MCF 10A (cell line): Measurements from ENCODE around the gene SYT2. TPM values are rescaled to one million over a fixed set of nuclear protein-coding genes. Genes with fewer than 3 reads are reported as not detected.
"Not testable (repeated sequence)": the region's sequence is repeated elsewhere in the genome, so short reads cannot be mapped to it uniquely, and the experiment has no call there.

Experiments used
- BruUV-seq: library from RNA; stranded (reverse); fragments of 400-500 nt; replicated peaks from 2 replicates; lab custom pipeline; 2021; lab: Mats Ljungman, UMichigan
- CTCF ChIA-PET: fragments of 300-600 bp; sonication (Branson Sonifier 250); formaldehyde crosslinking; extraction: SDS; loops from one replicate; lab custom pipeline; 2021; ENCODE audit warnings: antibody characterized with exemption, inconsistent platforms; lab: Yijun Ruan, JAX
- POLR2A ChIA-PET: fragments of 300-600, 350-650 bp; sonication (Branson Sonifier 250); formaldehyde crosslinking; extraction: SDS; loops from one replicate; lab custom pipeline; 2020; ENCODE audit warnings: antibody characterized with exemption, inconsistent platforms; lab: Yijun Ruan, JAX
- DNase-seq: peaks from one replicate; pipeline ENCODE4 v3.0.0-alpha.2; 2018; ENCODE audit not compliant: unreplicated experiment
- H3K27ac Mint-ChIP-seq: one replicate; pipeline ENCODE4 v1.8.0; 2022; ENCODE audit warnings: mild to moderate bottlenecking, low read depth, mixed read lengths; ENCODE audit not compliant: unreplicated experiment
- H3K27me3 Mint-ChIP-seq: one replicate; pipeline ENCODE4 v1.8.0; 2022; ENCODE audit warnings: mixed read lengths; ENCODE audit not compliant: insufficient read depth, unreplicated experiment
- H3K36me3 Mint-ChIP-seq: one replicate; pipeline ENCODE4 v1.8.0; 2022; ENCODE audit warnings: mild to moderate bottlenecking, moderate library complexity, mixed read lengths; ENCODE audit not compliant: insufficient read depth, unreplicated experiment
- H3K4me1 Mint-ChIP-seq: one replicate; pipeline ENCODE4 v1.8.0; 2022; ENCODE audit warnings: mixed read lengths; ENCODE audit not compliant: insufficient read depth, unreplicated experiment
- H3K4me3 Mint-ChIP-seq: one replicate; pipeline ENCODE4 v1.8.0; 2022; ENCODE audit warnings: mild to moderate bottlenecking, moderate library complexity, mixed read lengths; ENCODE audit not compliant: unreplicated experiment
- H3K9me3 Mint-ChIP-seq: one replicate; pipeline ENCODE4 v1.8.0; 2022; ENCODE audit warnings: mixed read lengths; ENCODE audit not compliant: unreplicated experiment
- intact Hi-C: fragments of 100-400 bp; cut with micrococcal nuclease; formaldehyde crosslinking; loops from 2 replicates; pipeline ENCODE4 v1.14.1; 2022
- total RNA-seq: library from RNA; stranded (reverse); gene quantifications from 2 replicates; pipeline ENCODE4 v1.2.3, GENCODE V29; 2022
- TF ChIP-seq, protein P1 (sequence below): fragments of 200-600 bp; IDR thresholded peaks from one replicate; pipeline ENCODE4 v1.8.0; 2022; ENCODE audit warnings: antibody characterized with exemption, mild to moderate bottlenecking; ENCODE audit not compliant: unreplicated experiment

SYT2 gene
- total RNA-seq, 1 experiment from 2014 or later, result not detected

DNA sequence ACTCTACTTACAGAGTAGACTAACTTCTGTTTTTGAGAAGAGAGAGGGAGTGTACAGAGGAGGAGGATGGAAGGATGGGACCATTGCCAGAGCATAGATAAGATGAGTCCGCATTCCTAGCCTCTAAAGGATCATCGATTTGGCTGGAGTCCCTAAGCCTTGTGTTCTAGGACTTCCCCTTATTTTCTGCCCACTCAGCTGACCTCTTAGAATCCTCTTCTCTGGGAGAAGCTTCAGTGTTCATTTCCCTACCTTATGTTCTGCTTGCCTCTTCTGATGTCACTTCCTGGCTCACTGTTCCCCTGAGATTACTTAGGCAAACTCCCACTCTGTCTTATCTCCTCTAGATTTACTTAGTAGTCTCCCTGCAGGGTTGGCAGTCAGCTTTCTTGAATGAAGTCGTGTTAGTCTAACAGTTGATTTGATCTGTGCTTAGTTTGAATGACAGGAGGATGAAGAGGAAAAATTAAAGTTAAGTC lies 156.7 kb downstream of the SYT2 start:
- Mint-ChIP-seq H3K36me3 (no peaks in the 10 kb centered on the region), H3K27me3 (no peaks in the 10 kb centered on the region), H3K27ac (no peak overlapping the region), H3K9me3 (no peaks in the 10 kb centered on the region), H3K4me3 (no peak overlapping the region), H3K4me1 (peaks cover 5% of the 10 kb centered on the region)
- intact Hi-C loops, result no loop called here
- no TSS peak for BruUV-seq
- DNase-seq, result no peak
- POLR2A ChIA-PET, result interaction anchor here (0.7 kb wide), 1 partner anchor 233 kb away, joined by 3 read pairs; no protein-coding TSS in a partner anchor
- TF ChIP-seq, protein P1, sequence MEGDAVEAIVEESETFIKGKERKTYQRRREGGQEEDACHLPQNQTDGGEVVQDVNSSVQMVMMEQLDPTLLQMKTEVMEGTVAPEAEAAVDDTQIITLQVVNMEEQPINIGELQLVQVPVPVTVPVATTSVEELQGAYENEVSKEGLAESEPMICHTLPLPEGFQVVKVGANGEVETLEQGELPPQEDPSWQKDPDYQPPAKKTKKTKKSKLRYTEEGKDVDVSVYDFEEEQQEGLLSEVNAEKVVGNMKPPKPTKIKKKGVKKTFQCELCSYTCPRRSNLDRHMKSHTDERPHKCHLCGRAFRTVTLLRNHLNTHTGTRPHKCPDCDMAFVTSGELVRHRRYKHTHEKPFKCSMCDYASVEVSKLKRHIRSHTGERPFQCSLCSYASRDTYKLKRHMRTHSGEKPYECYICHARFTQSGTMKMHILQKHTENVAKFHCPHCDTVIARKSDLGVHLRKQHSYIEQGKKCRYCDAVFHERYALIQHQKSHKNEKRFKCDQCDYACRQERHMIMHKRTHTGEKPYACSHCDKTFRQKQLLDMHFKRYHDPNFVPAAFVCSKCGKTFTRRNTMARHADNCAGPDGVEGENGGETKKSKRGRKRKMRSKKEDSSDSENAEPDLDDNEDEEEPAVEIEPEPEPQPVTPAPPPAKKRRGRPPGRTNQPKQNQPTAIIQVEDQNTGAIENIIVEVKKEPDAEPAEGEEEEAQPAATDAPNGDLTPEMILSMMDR, result no peak
- CTCF ChIA-PET, result interaction anchor here (0.6 to 1.2 kb wide), 6 partner anchors 9 to 726 kb away, joined by 3 to 6 read pairs (median 4); no protein-coding TSS in a partner anchor

GRCh38 chr1:202553078-202553477 lies 157.2 kb downstream of the SYT2 start:
- H3K27ac Mint-ChIP-seq, POLR2A ChIA-PET, H3K4me1 Mint-ChIP-seq, H3K36me3 Mint-ChIP-seq, DNase-seq, H3K27me3 Mint-ChIP-seq, BruUV-seq, CTCF ChIA-PET, intact Hi-C loops, H3K9me3 Mint-ChIP-seq, H3K4me3 Mint-ChIP-seq: not testable (repeated sequence)

DNA sequence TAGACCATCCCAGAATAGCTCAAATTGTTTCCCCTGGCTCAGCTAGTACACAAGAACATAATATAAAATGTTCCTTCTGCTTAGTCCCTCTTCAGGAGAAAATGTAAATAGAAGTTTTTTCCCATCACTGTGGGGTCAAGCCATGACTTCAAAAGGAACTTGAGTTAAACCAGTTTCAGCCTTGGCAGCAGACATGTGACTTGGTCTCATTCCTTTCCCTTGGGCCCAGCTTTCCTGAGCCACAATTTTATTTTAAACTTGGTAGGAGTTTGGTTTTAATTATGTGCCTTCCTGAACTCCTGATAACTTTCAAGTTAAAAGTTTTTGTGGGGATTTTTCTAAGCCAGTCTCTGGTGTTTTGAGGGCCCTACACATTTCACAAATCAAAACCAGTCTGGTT lies 157.6 kb downstream of the SYT2 start:
- CTCF ChIA-PET, result interaction anchor here (0.6 to 0.7 kb wide), 2 partner anchors 36 to 92 kb away, joined by 3 read pairs; no protein-coding TSS in a partner anchor

GRCh38 chr1:202551683-202552082 lies 158.6 kb downstream of the SYT2 start:
- Mint-ChIP-seq H3K9me3 (no peaks in the 10 kb centered on the region), H3K27me3 (no peaks in the 10 kb centered on the region), H3K36me3 (no peaks in the 10 kb centered on the region), H3K4me3 (no peak overlapping the region), H3K27ac (no peak overlapping the region), H3K4me1 (peaks cover 5% of the 10 kb centered on the region)
- no peak for DNase-seq
- TF ChIP-seq, protein P1, result no peak
- intact Hi-C loops, result no loop called here
- no TSS peak for BruUV-seq
- ChIA-PET POLR2A (interaction anchor here (0.6 to 1.1 kb wide), 3 partner anchors 23 to 537 kb away, joined by 3 read pairs; no protein-coding TSS in a partner anchor), CTCF (no interaction called here)

More for the DNA sequence above, 157.6 kb downstream of the SYT2 start:
- H3K4me3 Mint-ChIP-seq, BruUV-seq, H3K27me3 Mint-ChIP-seq, DNase-seq, H3K4me1 Mint-ChIP-seq, POLR2A ChIA-PET, H3K9me3 Mint-ChIP-seq, H3K27ac Mint-ChIP-seq, intact Hi-C loops, H3K36me3 Mint-ChIP-seq: not testable (repeated sequence)

DNA sequence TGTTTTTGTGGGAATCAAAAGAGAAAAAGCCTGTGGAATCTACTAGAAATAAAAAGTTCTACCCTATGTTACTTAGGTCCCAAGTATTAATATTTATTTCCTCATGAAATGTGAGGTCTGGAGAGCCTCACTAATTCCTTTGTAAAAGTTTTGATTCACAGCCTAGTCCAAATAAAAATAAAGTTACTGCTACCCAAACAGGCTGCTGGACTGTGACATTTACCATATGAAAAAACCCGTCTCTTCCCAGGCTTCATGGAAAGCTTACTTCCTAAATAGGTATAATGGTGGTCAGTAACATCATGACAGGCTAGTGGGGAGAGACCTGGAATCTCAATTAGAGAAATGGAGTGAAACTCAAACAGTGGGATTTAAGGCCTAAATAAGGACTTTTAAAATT lies 160.2 kb downstream of the SYT2 start:
- H3K4me3 Mint-ChIP-seq, H3K9me3 Mint-ChIP-seq, BruUV-seq, DNase-seq, POLR2A ChIA-PET, H3K27ac Mint-ChIP-seq, H3K36me3 Mint-ChIP-seq, H3K4me1 Mint-ChIP-seq, H3K27me3 Mint-ChIP-seq, intact Hi-C loops: not testable (repeated sequence)
- CTCF ChIA-PET, result interaction anchor here (1.3 to 1.8 kb wide), 2 partner anchors 25 to 50 kb away, joined by 4 to 6 read pairs; no protein-coding TSS in a partner anchor
